HG02642 (cell line): Measurements from ENCODE around the gene EID2B.

ENCODE experiments used
- ATAC-seq: cut with Tn5 transposase; IDR thresholded peaks from one replicate; pipeline ENCODE4 v1.9.1; 2021; ENCODE audit warnings: mild to moderate bottlenecking; ENCODE audit not compliant: unreplicated experiment, poor library complexity

Gene EID2B, protein sequence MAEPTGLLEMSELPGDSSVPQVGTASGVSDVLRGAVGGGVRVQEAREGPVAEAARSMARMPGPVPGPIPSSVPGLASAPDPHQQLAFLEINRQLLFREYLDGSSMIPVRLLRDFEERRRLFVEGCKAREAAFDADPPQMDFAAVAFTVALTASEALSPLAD

DNA sequence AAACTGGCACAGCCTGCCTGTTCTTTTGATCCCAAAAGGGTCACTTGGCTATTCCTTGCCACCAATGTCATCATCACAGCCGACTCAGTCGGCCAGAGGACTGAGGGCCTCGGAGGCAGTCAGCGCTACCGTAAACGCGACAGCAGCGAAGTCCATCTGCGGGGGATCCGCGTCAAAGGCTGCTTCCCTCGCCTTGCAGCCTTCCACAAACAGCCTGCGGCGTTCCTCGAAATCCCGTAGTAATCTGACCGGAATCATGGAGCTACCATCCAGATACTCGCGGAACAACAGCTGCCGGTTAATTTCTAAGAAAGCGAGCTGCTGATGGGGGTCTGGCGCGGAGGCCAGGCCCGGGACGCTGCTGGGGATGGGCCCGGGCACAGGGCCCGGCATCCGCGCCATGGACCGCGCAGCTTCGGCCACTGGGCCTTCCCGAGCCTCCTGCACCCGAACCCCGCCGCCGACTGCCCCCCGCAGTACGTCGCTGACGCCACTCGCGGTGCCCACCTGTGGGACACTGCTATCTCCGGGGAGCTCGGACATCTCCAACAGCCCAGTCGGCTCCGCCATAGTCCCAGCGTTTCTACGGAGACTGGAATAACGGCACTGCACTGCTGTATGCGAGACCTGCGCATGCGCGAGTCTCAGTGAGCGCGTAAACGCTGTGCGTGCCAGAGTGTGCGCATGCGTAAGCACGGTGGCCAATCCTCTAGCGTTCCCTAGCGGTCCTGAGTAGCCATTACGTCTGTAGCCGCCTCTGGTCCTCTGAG is at the start of gene EID2B:
TSS of gene EID2B (minus strand) at position 620 of the 770 bp plus-strand sequence. CDS start at position 570, 50 bp downstream.
- ATAC-seq: peak; percentile 95

DNA sequence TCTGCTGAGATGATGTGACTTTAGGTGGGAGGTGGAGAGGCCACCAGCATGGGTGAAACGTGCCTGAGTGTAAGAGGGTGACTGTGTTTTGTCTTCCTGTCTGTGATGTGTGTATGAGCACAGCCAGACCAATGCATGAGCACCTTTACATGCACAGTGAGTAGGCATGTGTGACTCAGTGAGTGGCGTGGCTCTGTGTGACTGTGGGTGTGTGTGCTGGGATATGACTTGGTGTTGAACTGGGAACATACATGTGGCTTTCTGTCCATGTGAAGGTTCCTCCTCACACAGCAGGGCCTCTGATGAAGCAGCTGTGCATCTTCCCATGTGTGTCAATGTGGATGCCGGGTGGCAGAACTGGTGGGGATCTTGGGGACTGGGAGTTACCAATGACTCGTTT is 49.8 kb upstream of the EID2B start:
- ATAC-seq: no peak

DNA sequence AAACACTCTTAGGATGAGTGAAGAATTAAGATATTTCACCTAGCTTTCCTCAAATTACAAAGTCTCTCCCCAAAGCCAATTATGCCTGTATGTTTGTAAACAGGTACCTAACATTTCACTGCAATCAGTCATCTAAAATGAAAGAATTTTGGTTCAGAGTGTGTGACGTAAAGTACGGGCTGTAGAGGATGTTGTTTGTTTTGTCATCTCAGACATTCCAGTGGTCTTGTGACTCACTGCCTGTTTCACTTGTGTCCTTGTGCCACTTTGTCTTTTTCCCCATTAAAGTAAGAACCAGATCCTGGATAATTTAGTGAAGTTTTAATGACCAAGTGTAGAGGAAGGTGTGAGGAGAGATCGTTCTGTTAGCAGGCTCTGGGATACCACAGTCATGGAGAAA is 36.0 kb upstream of the EID2B start:
- ATAC-seq: no peak

DNA sequence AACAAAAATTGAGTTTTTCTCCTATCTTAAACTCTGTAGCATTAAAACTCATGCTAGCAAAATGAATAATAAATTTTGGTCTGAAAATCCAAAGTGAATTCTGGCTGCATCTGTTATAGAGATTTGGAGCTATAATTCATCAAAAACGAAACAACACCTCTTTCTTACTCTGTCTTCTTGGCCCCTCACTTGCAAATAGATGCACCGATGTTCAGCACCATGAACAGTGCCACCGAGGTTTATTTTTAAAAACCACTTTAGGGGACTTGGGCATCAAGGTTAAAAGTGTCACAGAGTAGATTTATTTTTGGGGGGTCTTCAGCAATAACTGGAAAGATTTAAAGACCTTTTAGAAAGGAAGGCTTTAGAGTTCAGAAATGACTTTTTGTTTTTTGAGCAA is 33.4 kb upstream of the EID2B start:
- ATAC-seq: no peak

DNA sequence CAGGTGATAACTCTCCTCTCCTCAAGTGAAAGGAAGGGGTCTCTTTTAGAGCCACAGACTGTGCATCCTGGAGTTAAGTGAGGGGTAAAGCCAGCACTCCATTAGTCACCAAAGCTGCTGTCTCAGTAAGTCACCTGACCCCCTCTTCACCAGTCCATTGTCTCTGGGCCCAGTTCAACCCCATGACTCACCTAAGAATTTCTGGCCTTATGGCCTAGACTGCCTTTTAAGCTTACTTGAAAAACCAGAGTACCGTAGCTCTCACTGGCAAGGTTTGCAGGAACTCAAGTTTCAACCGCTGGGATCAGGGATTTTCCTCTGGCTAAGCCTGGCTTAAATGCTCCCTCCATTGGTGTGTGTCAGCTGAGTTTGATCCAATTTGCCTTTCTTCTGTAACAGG is 30.8 kb upstream of the EID2B start:
- no peak for ATAC-seq

DNA sequence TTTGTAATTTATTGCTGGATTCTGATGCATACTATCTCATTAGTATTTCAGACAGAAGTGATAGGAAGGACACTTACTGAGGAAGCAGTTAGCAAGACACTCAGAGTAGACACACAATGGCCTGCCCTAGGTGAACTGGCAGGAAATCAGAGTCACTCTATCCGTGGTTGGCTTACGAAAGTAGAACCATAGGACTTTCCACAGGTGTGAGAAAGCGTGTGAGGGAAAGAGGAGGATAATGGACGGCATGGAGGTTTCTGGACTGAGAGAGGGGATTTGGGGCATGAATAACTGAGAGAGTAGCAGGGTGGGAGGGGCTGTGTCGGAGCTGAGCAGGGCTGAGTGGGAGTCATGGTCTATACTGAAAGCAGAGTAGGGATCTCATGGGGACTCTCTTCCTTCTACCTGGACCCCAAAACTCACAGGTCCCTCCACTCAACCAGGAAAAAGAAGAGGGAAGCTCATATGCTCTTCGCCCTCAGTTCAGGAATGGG is 26.0 kb upstream of the EID2B start:
- ATAC-seq: no peak

DNA sequence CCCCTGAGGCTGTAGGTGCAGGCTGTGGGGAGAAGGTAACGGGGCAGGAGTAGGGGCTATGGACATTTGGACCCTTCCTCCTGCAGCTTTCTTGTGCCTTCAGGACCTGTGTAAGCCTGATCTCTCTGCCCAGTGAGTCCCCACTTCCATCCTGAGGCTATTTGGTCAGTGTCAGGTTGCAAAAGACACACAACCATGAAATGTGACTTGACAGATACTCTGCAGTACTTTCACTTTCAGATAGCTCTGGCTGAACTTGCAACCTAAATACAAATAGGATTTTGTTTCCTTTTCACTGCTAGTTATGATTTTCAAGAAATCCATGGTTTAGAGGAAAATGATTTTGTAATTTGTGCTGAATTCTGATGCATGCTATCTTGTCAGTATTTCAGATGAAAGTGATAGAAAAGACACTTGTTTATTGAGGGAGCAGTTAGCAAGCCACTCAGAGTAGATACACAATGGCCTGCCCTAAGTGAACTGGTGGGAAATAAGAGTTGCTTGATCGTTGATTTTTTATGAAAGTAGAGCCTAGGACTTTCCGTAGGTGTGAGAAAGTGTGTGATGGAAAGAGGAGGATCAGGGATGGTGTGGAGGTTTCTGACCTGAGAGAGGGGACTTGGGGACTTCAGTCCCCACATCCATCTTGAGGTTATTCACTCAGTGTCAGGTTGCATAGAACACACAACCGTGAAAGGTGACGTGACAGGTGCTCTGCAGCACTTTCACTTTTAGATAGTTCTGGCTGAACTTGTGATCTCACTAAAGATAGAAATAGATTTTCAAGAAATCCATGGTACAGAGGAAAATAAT is 25.4 kb upstream of the EID2B start:
- ATAC-seq: no peak

DNA sequence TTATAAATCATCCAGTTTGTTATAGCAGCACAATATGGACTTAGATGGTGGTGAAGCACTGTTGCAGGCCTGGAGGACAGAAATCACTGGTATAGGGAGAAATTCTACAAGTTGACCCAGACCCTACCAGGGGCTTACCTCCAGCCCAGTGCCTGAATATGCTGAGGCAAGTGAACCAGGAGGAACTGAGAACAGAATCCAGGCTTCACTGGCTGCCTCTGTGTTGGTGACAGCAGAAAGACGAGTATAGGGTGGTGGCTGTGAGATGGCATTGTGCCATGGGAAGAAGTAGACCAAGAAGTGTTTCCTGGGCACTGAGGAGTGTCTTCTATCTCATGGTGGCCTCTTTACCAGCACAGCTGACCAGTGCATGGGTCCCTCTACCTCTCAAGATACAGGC is 23.2 kb upstream of the EID2B start:
- no peak for ATAC-seq

DNA sequence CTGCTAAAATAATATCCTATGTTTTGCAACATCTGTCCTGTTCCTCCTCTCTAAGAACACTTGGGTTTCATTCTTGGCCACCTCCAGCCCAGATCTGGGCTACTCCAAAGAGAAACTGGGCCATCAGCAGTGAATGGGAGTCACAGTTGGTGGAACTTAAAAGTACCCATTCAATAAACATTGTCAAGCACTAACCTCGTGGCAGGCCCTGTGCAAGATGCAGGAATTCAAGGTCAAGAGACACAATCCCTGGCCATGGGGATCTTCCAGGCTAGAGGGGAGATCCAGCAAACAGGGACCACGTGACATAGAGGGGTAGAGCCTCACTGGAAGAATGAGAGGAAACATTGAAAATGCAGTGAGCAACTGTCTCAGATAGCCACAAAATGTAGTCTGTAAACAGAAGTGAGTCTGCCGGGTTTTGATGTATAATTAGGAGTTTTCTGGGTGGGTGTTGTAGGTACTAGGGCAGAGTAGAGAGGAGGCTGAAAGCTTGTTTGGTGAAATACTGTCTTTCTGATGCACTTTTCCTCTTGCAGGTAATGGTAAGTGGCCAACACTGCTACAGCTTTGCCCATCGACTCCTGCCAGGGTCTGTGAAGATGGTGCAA is 22.2 kb upstream of the EID2B start:
- no peak for ATAC-seq

DNA sequence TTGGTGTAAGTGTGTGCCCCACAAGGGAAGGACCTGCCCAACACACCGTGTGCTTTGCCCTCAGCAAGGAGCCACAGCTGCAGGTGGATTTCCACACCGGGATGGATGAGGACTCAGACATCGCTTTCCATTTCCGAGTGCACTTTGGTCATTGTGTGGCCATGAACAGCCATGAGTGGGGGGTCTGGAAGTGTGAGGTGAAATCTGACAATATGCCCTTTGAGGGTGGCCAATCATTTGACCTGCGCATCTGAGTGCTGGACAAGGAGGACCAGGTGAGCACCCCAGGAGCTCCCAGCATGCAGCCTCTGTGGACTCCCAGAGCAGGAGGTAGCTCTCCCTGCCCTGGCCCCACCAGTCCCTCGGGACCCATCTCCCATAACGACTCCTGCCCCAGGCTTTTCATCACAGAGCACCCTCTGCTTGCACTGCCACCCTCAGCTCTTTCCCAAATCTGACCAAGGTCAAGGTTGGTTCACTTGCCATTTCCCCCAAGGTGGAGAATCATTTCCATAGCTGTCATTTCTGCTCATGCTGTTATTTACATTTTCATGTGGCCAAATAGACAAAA is 20.5 kb upstream of the EID2B start:
- no peak for ATAC-seq

DNA sequence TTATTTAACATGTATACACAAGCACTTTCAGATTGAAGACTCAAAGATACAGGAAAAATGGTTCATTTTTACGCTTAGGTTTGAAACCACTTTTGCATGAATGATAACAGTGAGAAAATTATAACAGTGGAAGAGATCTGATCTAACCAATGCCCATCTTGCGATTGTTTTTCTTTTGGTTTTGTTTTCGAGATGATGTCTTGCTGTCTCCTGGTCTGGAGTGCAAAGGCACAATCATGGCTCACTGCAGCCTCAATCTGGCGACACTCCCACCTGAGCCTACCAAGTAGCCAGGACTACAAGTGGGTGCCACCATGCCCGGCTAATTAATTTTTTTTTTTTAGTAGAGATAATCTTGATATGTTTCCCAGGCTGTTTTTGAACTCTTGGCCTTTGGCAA is 17.5 kb upstream of the EID2B start:
- ATAC-seq: no peak

DNA sequence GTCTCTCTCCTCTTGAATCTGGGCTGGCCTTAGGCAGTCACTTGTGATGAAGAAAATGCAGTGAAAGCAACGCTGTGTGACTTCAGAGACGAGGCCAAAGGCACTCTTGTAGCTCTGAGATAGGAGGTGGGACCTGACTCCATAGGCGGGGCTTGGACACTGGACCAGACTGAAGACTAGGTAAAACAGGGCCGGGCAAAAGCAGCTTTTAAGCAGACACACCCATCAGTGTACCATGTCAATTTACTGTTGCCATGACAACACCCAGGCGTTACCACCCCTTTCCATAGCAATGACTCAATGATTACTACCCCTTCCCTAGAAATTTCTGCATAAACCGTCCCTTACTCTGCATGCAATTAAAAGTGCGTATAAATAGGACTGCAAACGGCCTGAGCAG is 13.9 kb upstream of the EID2B start:
- ATAC-seq: no peak

DNA sequence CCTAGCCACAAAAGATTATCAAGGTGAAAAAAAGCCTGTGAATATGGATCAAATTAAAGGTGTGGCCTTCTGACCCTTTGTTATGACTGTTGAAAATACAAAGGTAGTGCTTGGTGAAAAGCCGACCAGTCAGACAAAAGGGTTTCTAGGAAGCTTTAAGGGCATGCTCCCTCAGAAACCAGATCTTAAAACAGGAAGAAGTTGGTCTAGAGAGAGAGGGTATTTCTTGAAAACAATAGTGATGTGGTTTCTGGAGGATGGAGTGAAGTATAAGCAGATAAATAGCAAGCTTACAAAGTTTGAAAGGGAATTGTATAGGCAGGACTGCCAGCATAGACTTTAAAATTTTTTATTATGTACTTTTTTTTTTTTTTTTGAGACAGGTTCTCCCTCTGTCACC is 12.3 kb upstream of the EID2B start:
- no peak for ATAC-seq

DNA sequence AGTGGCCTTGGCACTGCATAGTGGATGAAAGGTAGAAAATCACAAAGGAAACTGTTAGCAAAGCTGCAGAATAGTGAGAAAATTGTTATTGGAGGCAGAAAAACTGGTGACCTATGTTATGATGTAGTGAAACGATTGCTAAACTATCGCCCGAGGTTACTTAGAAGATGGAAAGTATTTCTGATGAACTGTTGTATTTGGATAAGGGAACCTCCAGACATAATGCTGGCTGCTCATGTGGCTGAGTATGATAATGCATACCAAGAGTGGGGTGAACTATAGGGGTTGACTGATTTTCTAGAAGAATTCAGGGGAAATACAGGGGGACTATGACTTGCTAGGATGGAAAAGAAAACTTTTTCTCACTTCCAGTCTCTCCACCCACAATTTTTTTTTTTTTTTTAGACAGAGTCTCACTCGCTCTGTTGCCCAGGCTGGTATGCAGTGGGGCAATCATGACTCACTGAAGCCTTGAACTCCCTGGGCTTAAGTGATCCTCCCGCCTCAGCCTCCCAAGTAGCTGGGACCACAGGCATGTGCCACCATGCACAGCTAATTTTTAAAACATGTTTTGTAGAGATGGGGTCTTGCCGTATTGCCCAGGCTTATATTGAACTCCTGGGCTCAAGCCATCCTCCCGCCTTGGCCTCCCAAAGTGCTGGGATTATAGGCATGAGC is 11.7 kb upstream of the EID2B start:
- ATAC-seq: no peak

DNA sequence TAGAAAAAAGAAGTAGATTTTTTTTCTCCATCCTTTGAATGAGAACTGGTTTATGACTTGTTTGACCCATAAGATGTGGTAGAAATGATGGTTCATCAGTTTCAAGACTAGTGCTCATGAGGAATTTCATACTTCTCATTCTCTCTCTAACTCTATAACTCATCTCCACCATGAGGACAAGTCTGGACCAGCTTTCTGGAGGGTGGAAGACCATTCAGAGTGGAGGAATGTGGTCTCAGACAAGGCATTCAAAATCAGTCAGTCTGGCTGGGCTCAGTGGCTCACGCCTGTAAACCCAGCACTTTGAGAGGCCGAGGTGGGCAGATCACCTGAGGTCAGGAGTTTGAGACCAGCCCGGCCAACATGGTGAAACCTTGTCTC is 10.8 kb upstream of the EID2B start:
- no peak for ATAC-seq

DNA sequence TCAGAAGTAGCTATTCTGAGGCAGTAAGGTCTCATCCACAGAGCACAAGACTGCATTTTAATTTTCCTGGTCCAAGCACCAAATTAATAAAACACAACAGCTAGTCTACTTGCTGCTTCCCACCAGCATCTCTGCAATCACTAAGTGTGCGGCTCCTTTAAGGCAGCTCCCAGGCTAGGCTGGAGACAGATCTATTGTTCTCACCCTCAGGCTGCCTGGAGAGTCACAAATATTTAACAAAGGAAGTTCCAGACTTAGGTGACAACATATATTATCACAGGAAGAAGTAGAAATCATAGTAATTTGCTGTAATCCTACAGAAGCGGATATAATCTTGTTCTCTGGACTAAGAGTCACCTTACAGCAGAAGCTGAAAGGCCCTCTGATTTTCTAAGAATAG is 9.6 kb upstream of the EID2B start:
- ATAC-seq: no peak

DNA sequence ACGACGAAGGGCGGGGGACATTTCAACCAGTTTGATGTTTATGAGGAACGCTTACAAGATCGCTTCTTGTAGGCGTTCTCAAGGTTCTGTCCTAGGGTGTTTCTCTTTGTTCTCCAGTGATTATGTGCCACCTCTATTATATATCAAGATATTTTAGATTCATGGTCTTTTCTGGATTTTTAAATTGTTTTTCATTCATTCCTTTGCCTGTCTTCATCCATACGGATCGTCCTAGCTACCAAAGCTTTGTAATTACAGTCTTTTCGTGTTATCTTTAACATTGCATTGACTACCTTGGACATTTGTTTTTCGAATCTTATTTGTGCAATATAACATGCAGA is 7.7 kb upstream of the EID2B start:
- no peak for ATAC-seq

DNA sequence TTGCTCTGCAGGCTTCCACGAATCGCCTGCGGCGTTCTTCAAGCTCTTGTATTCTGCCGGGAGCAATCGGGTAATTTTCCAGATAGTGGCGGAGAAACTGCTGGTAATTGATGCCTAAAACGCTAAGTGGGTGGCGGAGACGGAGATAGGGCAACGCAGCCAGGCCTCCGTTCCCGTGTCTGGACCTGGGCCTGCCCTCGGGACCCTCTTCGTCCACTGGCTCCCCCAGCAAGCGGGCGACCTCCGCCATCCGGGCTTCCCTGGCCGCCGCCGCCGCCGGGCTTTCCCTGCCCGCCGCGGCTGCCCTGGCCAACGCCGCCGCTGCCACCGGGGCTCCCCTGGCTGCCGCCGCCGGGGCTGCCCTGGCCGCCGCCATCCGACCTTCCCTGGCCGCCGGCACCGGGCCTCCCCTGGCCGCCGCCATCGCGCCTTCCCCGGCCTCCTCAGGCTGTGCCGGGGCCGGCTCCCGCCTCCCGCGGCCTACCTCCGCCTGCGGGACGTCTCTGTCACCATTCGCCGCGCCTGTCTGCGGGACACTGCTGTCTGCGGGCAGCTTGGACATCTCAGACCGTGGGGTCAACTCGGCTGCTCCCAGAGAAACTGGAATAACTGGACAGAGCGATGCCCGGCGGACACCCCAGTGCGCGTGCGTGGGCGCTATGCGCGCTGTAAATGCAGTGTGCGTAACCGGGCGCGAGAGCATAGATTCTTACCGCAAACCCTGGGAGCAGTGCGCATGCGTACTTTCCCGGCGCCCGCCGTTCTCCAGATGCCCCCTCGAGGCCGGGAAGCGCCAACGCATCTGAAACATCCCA is 7.1 kb upstream of the EID2B start, which contains the start of gene EID2:
TSS of gene EID2 (minus strand) at position 644 of the 815 bp plus-strand sequence. CDS start at position 562, 82 bp downstream.
- ATAC-seq: peak; percentile 90

DNA sequence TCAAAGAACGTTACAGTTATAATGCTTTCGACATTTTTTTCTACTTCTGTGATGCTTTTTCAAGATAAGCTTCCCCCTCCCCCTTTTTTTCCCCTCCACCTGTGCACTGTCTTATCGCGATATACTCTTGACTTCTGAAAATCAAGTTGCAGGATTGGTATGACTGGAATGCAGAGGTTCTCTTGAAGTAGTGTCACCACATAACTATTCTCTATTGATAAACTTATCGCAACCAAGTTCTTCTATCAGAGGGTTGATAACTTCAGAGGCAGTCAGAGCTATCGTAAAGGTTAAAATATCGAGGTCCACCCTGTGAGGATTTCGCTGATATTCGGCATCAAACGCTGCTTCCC is 6.5 kb upstream of the EID2B start:
- ATAC-seq: peak; percentile 1
